ENCODE measurements around the gene LOXL1.

The LOXL1 gene

GRCh38 chr15:73981761-73982221 is 55.5 kb downstream of the LOXL1 start:
- DNase-seq, result peak; percentile 87 to 97 (median 91)

GRCh38 chr15:73982222-73982962 is 56.1 kb downstream of the LOXL1 start:
- peak; percentile 65 to 84 (median 81) for DNase-seq

GRCh38 chr15:73983211-73983727 is 57.0 kb downstream of the LOXL1 start:
- DNase-seq, result no peak

- no peak for DNase-seq
Observed at GRCh38 chr15:73983773-73984172, 57.5 kb downstream of the LOXL1 start.

GRCh38 chr15:73984208-73984979 is 58.1 kb downstream of the LOXL1 start:
- DNase-seq, result no peak

GRCh38 chr15:73985101-73985873 is 59.0 kb downstream of the LOXL1 start:
- no peak for DNase-seq

GRCh38 chr15:73986055-73986775 is 60.0 kb downstream of the LOXL1 start:
- peak in 1 of 3 donors; percentile 31 for DNase-seq

GRCh38 chr15:73986776-73987056 is 60.5 kb downstream of the LOXL1 start:
- DNase-seq, result no peak

- DNase-seq, result no peak
Observed at GRCh38 chr15:73987250-73987649, 61.0 kb downstream of the LOXL1 start.

GRCh38 chr15:73987681-73988444 is 61.6 kb downstream of the LOXL1 start:
- peak; percentile 69 to 85 (median 85) for DNase-seq

- DNase-seq, result no peak
Observed at GRCh38 chr15:73988445-73988969, 62.2 kb downstream of the LOXL1 start.

- peak; percentile 32 to 56 (median 44) for DNase-seq
Observed at GRCh38 chr15:73989001-73989798, 62.9 kb downstream of the LOXL1 start.

- DNase-seq, result no peak
Observed at GRCh38 chr15:73990250-73991005, 64.2 kb downstream of the LOXL1 start.

- no peak for DNase-seq
Observed at GRCh38 chr15:73991260-73991659, 65.0 kb downstream of the LOXL1 start.

GRCh38 chr15:73991726-73992593 is 65.7 kb downstream of the LOXL1 start, which contains the start of gene STOML1:
Gene STOML1, minus strand, starts transcription at chr15:73992295. Its CDS starts 72 bp downstream, at chr15:73992223.
- DNase-seq, result peak; percentile 97 to 99 (median 98)

GRCh38 chr15:73992594-73992898 is 66.3 kb downstream of the LOXL1 start:
- DNase-seq, result no peak

- no peak for DNase-seq
Observed at GRCh38 chr15:73993211-73993994, 67.1 kb downstream of the LOXL1 start.

GRCh38 chr15:73994413-73994883 is 68.2 kb downstream of the LOXL1 start, which contains the start of gene PML:
Gene PML, plus strand, starts transcription at chr15:73994716. Its CDS starts 97 bp downstream, at chr15:73994813.
- DNase-seq, result peak; percentile 98 to 99 (median 98)
